Measurements from ENCODE around the gene GAPDHS. TPM values are rescaled to one million over a fixed set of nuclear protein-coding genes. Genes with fewer than 3 reads are reported as not detected.

The GAPDHS gene
- total and polyA plus RNA-seq, 8 donors, result not detected

- DNase-seq (no peak), FAIRE-seq (no peak), ATAC-seq (no peak)
- Histone ChIP-seq H3K27ac (no peak overlapping the region), H3K9me3 (no peaks in the 10 kb centered on the region), H3K4me1 (peaks cover 0 to 6% (median 0%) of the 10 kb centered on the region in 3 donors), H3K27me3 (no peaks in the 10 kb centered on the region), H3K36me3 (no peaks in the 10 kb centered on the region), H3K4me3 (no peak overlapping the region)
- 88 to 91% methylated on average over 9 of the region's 9 CpGs for WGBS, 2 donors
- TF ChIP-seq CTCF (IDR thresholded peaks at IDR 0.05), result no peak
- intact Hi-C loops (cut with DNase I), result no loop called here
These were observed 22.9 kb downstream of the GAPDHS start for GRCh38 chr19:35556025-35556590.

GRCh38 chr19:35556846-35557538 lies 23.7 kb downstream of the GAPDHS start:
- ATAC-seq (no peak), FAIRE-seq (no peak), DNase-seq (peak in 1 of 6 donors; percentile 41)
- H3K4me1 ChIP-seq, result peaks cover 0 to 6% (median 0%) of the 10 kb centered on the region in 3 donors
- intact Hi-C loops (cut with DNase I), result no loop called here
- WGBS, 2 donors, result 88 to 89% methylated on average over 16 of the region's 16 CpGs
- no peak overlapping the region for H3K4me3 ChIP-seq
- TF ChIP-seq CTCF (IDR thresholded peaks at IDR 0.05), result no peak
- no peaks in the 10 kb centered on the region for H3K27me3 ChIP-seq
- H3K27ac ChIP-seq, result no peak overlapping the region
- H3K9me3 ChIP-seq, result no peaks in the 10 kb centered on the region
- H3K36me3 ChIP-seq, result no peaks in the 10 kb centered on the region

- peaks cover 0 to 6% (median 0%) of the 10 kb centered on the region in 3 donors for H3K4me1 ChIP-seq
- FAIRE-seq (no peak), DNase-seq (peak; percentile 72 to 96 (median 86)), ATAC-seq (peak; percentile 49 to 89 (median 80))
- H3K36me3 ChIP-seq, result no peaks in the 10 kb centered on the region
- peak overlapping the region in 3 of 4 donors; percentile 28 to 47 (median 31) for H3K4me3 ChIP-seq
- no peaks in the 10 kb centered on the region for H3K27me3 ChIP-seq
- intact Hi-C loops (cut with DNase I), result no loop called here
- no peak overlapping the region for H3K27ac ChIP-seq
- no peak for TF ChIP-seq CTCF (IDR thresholded peaks at IDR 0.05)
- H3K9me3 ChIP-seq, result no peaks in the 10 kb centered on the region
- WGBS, 2 donors, result 12 to 18% methylated on average over 54 to 60 of the region's 60 CpGs
These were observed 24.5 kb downstream of the GAPDHS start for GRCh38 chr19:35557539-35558399.

- Histone ChIP-seq H3K4me3 (peak overlapping the region; percentile 2 to 47 (median 30)), H3K27me3 (no peaks in the 10 kb centered on the region), H3K27ac (no peak overlapping the region), H3K4me1 (peaks cover 0 to 6% (median 0%) of the 10 kb centered on the region in 3 donors), H3K9me3 (no peaks in the 10 kb centered on the region), H3K36me3 (no peaks in the 10 kb centered on the region)
- no peak for TF ChIP-seq CTCF (IDR thresholded peaks at IDR 0.05)
- WGBS, 2 donors, result 18 to 25% methylated on average over 45 to 53 of the region's 53 CpGs
- peak; percentile 36 to 51 (median 42) for ATAC-seq
- FAIRE-seq, result no peak
- intact Hi-C loops (cut with DNase I), result no loop called here
- DNase-seq, result peak in 1 of 6 donors; percentile 67
These were observed 25.4 kb downstream of the GAPDHS start for GRCh38 chr19:35558400-35559280.

Measured in pancreas (tissue), 10 donors.